ENCODE results near the gene NTSR2. TPM values are rescaled to one million over a fixed set of nuclear protein-coding genes. Genes with fewer than 3 reads are reported as not detected.

The NTSR2 gene, protein sequence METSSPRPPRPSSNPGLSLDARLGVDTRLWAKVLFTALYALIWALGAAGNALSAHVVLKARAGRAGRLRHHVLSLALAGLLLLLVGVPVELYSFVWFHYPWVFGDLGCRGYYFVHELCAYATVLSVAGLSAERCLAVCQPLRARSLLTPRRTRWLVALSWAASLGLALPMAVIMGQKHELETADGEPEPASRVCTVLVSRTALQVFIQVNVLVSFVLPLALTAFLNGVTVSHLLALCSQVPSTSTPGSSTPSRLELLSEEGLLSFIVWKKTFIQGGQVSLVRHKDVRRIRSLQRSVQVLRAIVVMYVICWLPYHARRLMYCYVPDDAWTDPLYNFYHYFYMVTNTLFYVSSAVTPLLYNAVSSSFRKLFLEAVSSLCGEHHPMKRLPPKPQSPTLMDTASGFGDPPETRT
- total RNA-seq (not detected in 2 replicates), polyA plus RNA-seq (not detected in 2 replicates), polyA minus RNA-seq (not detected in 2 replicates), Bru-seq, nascent RNA (not detected), BruChase-seq, experiment 1, labeled RNA remaining after a 6-hour chase (not detected), BruChase-seq, experiment 2, labeled RNA remaining after a 2-hour chase (not detected)
- polyA plus RNA-seq (2011; cell fraction: cytosol; rRNA removed), result not detected in 2 replicates
- not detected in 2 replicates for polyA plus RNA-seq (2011; cell fraction: nucleus; rRNA removed)
- not detected in 2 replicates for polyA plus RNA-seq (2012)
- polyA minus RNA-seq (2011; cell fraction: cytosol; rRNA and poly(A)+ RNA removed), result not detected
- not detected in 2 replicates for polyA minus RNA-seq (2011; cell fraction: nucleus; rRNA and poly(A)+ RNA removed)
- long read RNA-seq, result 0 reads

GRCh38 chr2:11669454-11670291 is at the start of gene NTSR2:
Gene NTSR2 (minus strand): TSS chr2:11670195. CDS start chr2:11670129, 66 bp downstream.
- no TSS peak for BruUV-seq (replicated peaks)
- H3K4me3 ChIP-seq (replicated peaks in 1 of 3; ENCODE audit: insufficient read depth in 1 of 3, low read depth in 1 of 3, low read length in 3 of 3), result no peak within 1 kb of the TSS
- no peaks in the 10 kb centered on the region for H3K9me1 ChIP-seq (replicated peaks; ENCODE audit: control insufficient read depth, extremely low read depth, insufficient read depth, low read length)
- dilution Hi-C loops (cut with MboI; ENCODE audit: extremely low pct_ligation_motif_present, low sequenced_read_pairs), result no loop called here
- H3K36me3 ChIP-seq (ENCODE audit: control insufficient read depth in 2 of 2, extremely low read depth in 1 of 2, insufficient read depth in 2 of 2, low read length in 2 of 2), result no peaks in the 10 kb centered on the region
- no peaks in the 10 kb centered on the region for H3K4me1 ChIP-seq (ENCODE audit: control insufficient read depth, extremely low read depth, insufficient read depth, low read length)
- ChIA-PET POLR2A (no interaction called here), CTCF (interaction anchor here (0.6 to 1.4 kb wide), 4 partner anchors 18 to 837 kb away, joined by 3 to 5 read pairs (median 3); a partner anchor contains a TSS)
- no peaks in the 10 kb centered on the region for H3K9me3 ChIP-seq (replicated peaks; ENCODE audit: control insufficient read depth, insufficient read depth, low read length)
- DNase-seq (ENCODE audit: low read depth, low spot score) (peak; percentile 54), FAIRE-seq (peak; percentile 21)
- TF ChIP-seq EZH2 (IDR thresholded peaks at IDR 0.05; ENCODE audit: borderline replicate concordance, low read depth, low read length, severe bottlenecking), result peak; percentile 32
- no peak for TF ChIP-seq MYC (IDR thresholded peaks at IDR 0.05; ENCODE audit: low read depth, low read length)
- no peak for TF ChIP-seq FOS (IDR thresholded peaks at IDR 0.05; ENCODE audit: borderline replicate concordance, insufficient read depth, low read length)
- TF ChIP-seq GATA2 (IDR thresholded peaks at IDR 0.05; ENCODE audit: insufficient read depth, insufficient read length, low read depth, low read length), result no peak
- peak; percentile 53 for TF ChIP-seq POLR2AphosphoS5 (IDR thresholded peaks at IDR 0.05; ENCODE audit: insufficient read depth, low read depth, low read length)
- peak; percentile 88 for TF ChIP-seq MAX (IDR thresholded peaks at IDR 0.05; ENCODE audit: insufficient read depth, insufficient read length)
- H3K4me2 ChIP-seq (ENCODE audit: insufficient read depth, low read length), result no peak within 1 kb of the TSS
- no peaks in the 10 kb centered on the region for H3K79me2 ChIP-seq (ENCODE audit: control insufficient read depth, insufficient read depth, low read length)
- H3K27me3 ChIP-seq (ENCODE audit: control insufficient read depth in 2 of 2, insufficient read depth in 2 of 2, low read length in 2 of 2), result peaks cover 3 to 10% of the 10 kb centered on the region in 2 experiments
- H4K20me1 ChIP-seq (replicated peaks; ENCODE audit: control insufficient read depth, extremely low read depth, insufficient read depth, low read length), result no peaks in the 10 kb centered on the region
- H3K9ac ChIP-seq (replicated peaks; ENCODE audit: extremely low read depth, insufficient read depth, low read length), result no peak within 1 kb of the TSS
- no peak within 1 kb of the TSS for H3K27ac ChIP-seq (ENCODE audit: insufficient read depth, low read depth, low read length)
- intact Hi-C loops (cut with micrococcal nuclease), result no loop called here
- H2AFZ ChIP-seq (ENCODE audit: low read depth, low read length), result no peak within 1 kb of the TSS
